Progenitor cell of endocrine pancreas (in vitro differentiated cells): ENCODE data around the gene DNA2. TPM values are rescaled to one million over a fixed set of nuclear protein-coding genes. Genes with fewer than 3 reads are reported as not detected.
"Not testable (repeated sequence)": the region's sequence is repeated elsewhere in the genome, so short reads cannot be mapped to it uniquely, and the experiment has no call there.

ENCODE experiments used
- DNase-seq: peaks from one replicate; pipeline ENCODE4 v3.0.0; 2021; ENCODE audit warnings: low spot score; ENCODE audit not compliant: unreplicated experiment
- H3K27ac Mint-ChIP-seq: 2 replicates; pipeline ENCODE4 v1.8.0; 2021; ENCODE audit warnings: mild to moderate bottlenecking, moderate library complexity, mixed read lengths
- H3K27me3 Mint-ChIP-seq: 2 replicates; pipeline ENCODE4 v1.8.0; 2021; ENCODE audit warnings: mixed read lengths
- H3K36me3 Mint-ChIP-seq: 2 replicates; pipeline ENCODE4 v1.8.0; 2022; ENCODE audit warnings: mixed read lengths; ENCODE audit not compliant: insufficient read depth
- H3K4me1 Mint-ChIP-seq: 2 replicates; pipeline ENCODE4 v1.8.0; 2021; ENCODE audit warnings: low read depth, mixed read lengths
- H3K4me3 Mint-ChIP-seq: 2 replicates; pipeline ENCODE4 v1.8.0; 2021; ENCODE audit warnings: low read depth, mild to moderate bottlenecking, moderate library complexity, mixed read lengths
- H3K9me3 Mint-ChIP-seq: 2 replicates; pipeline ENCODE4 v1.8.0; 2021; ENCODE audit warnings: low read depth, mixed read lengths
- CTCF ChIP-seq: fragments of 200-600 bp; sonication (generic); IDR thresholded peaks from one replicate; pipeline ENCODE4 v1.5.0; 2021; ENCODE audit warnings: antibody characterized with exemption, mild to moderate bottlenecking; ENCODE audit not compliant: unreplicated experiment
- total RNA-seq: library from RNA; stranded (reverse); gene quantifications from 2 replicates; pipeline ENCODE4 v1.2.1, GENCODE V29; 2021

The DNA2 gene
- total RNA-seq, 1 donor from 2014 or later: 34.5 TPM

GRCh38 chr10:68469838-68470237 is 1.9 kb downstream of the DNA2 start:
- TF ChIP-seq CTCF: no peak
- H3K27ac Mint-ChIP-seq: no peak overlapping the region
- peaks cover 4% of the 10 kb centered on the region for H3K36me3 Mint-ChIP-seq
- no peak for DNase-seq
- no peaks in the 10 kb centered on the region for H3K9me3 Mint-ChIP-seq
- no peaks in the 10 kb centered on the region for H3K27me3 Mint-ChIP-seq
- H3K4me3 Mint-ChIP-seq: peak overlapping the region; percentile 100
- H3K4me1 Mint-ChIP-seq: peaks cover 13% of the 10 kb centered on the region

- not testable (repeated sequence) for H3K4me1 Mint-ChIP-seq
- H3K36me3 Mint-ChIP-seq: peaks cover 14% of the 10 kb centered on the region
Measured at GRCh38 chr10:68464729-68465128, 7.0 kb downstream of the DNA2 start.

GRCh38 chr10:68463365-68464093 is 8.2 kb downstream of the DNA2 start:
- H3K27me3 Mint-ChIP-seq: no peaks in the 10 kb centered on the region
- H3K4me1 Mint-ChIP-seq: no peaks in the 10 kb centered on the region
- DNase-seq: no peak
- H3K36me3 Mint-ChIP-seq: peaks cover 16% of the 10 kb centered on the region
- no peak overlapping the region for H3K27ac Mint-ChIP-seq
- no peaks in the 10 kb centered on the region for H3K9me3 Mint-ChIP-seq
- TF ChIP-seq CTCF: no peak
- no peak overlapping the region for H3K4me3 Mint-ChIP-seq

More at GRCh38 chr10:68464729-68465128, 7.0 kb downstream of the DNA2 start:
- H3K4me3 Mint-ChIP-seq, H3K9me3 Mint-ChIP-seq, DNase-seq, H3K27me3 Mint-ChIP-seq, H3K27ac Mint-ChIP-seq: not testable (repeated sequence)

- DNase-seq: no peak
- no peaks in the 10 kb centered on the region for H3K27me3 Mint-ChIP-seq
- H3K9me3 Mint-ChIP-seq: no peaks in the 10 kb centered on the region
- no peak overlapping the region for H3K27ac Mint-ChIP-seq
- TF ChIP-seq CTCF: no peak
- H3K4me1 Mint-ChIP-seq: no peaks in the 10 kb centered on the region
- H3K36me3 Mint-ChIP-seq: peaks cover 18% of the 10 kb centered on the region
- H3K4me3 Mint-ChIP-seq: no peak overlapping the region
Measured at GRCh38 chr10:68462536-68462935, 9.2 kb downstream of the DNA2 start.

- Mint-ChIP-seq H3K4me3 (no peak overlapping the region), H3K36me3 (peaks cover 20% of the 10 kb centered on the region), H3K27ac (no peak overlapping the region), H3K4me1 (no peaks in the 10 kb centered on the region), H3K27me3 (no peaks in the 10 kb centered on the region), H3K9me3 (no peaks in the 10 kb centered on the region)
- DNase-seq: no peak
- no peak for TF ChIP-seq CTCF
Measured at GRCh38 chr10:68461032-68461431, 10.7 kb downstream of the DNA2 start.

- H3K27ac Mint-ChIP-seq, H3K4me3 Mint-ChIP-seq, H3K4me1 Mint-ChIP-seq, H3K9me3 Mint-ChIP-seq, DNase-seq, H3K27me3 Mint-ChIP-seq: not testable (repeated sequence)
- peaks cover 16% of the 10 kb centered on the region for H3K36me3 Mint-ChIP-seq
Measured at GRCh38 chr10:68449698-68450097, 22.1 kb downstream of the DNA2 start.
